Mesenteric fat pad (tissue), 1 donor: ENCODE measurements around the gene TCP11L1. TPM values are rescaled to one million over a fixed set of nuclear protein-coding genes. Genes with fewer than 3 reads are reported as not detected.
"Not testable (repeated sequence)": the region's sequence is repeated elsewhere in the genome, so short reads cannot be mapped to it uniquely, and the experiment has no call there.

Experiments used
- DNase-seq: peaks from one replicate; pipeline ENCODE4 v3.0.0-alpha.2; 2020; ENCODE audit warnings: low spot score
- total RNA-seq: library from RNA; stranded (reverse); fragmentation: NEBNext Ultra II Directional; extraction: Animal tissue kit (Norgen Biotek cat#: 25700); gene quantifications from one replicate; pipeline ENCODE4 v1.2.1, GENCODE V29; 2021
- donor health status: DM: yes; HTN: yes; CAD: no.

TCP11L1 gene
- total RNA-seq, 1 donor from 2014 or later: 21.2 TPM

DNA sequence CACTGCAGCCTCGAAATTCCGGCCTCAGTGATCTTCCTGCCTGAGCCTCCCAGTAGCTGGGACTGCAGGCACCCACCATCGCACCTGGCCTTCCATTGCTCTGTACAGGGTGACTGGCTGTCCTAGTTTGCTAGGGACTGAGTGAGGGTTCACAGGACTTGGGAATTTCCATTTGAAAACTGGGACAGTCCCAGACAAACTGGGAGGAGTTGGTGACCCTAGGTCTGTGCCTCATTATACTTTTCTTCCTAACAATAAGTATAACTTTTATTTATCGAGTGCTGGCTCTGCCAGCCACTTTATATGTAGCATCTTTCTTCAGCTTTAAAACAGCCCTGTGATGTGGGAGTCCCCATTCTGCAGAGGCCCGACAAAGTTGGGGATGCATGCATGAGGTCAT, 25.5 kb downstream of the TCP11L1 start:
- no peak for DNase-seq

DNA sequence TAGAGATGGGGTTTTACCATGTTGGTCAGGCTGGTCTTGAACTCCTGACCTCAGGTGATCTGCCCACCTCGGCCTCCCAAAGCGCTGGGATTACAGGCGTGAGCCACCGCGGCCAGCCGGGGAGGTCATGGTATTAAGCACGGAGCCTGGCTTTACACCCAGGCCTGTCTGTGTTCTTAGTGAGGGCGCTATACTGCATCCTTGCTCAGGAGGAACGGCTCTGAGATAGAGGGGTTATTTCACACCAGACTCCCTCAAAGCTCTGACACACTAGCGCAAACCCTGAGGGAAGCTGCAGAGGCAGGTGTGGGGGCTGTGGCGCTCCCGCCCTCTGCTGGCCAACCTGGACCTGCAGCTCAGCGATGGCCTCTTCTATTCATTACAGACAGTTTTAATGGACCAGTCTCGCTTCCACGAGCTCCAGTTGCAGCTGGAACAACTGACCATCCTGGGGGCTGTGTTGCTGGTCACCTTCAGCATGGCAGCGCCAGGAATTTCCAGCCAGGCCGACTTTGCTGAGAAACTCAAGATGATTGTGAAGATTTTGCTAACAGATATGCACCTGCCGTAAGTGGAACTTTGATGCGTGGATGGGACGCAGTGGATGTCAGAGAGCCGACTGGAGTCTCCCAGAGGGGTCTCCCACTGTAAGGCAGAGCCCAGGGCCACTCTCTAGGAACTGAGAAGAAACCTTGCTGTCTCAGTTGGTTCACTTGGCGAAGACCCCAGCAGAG, 26.2 kb downstream of the TCP11L1 start:
- no peak for DNase-seq

DNA sequence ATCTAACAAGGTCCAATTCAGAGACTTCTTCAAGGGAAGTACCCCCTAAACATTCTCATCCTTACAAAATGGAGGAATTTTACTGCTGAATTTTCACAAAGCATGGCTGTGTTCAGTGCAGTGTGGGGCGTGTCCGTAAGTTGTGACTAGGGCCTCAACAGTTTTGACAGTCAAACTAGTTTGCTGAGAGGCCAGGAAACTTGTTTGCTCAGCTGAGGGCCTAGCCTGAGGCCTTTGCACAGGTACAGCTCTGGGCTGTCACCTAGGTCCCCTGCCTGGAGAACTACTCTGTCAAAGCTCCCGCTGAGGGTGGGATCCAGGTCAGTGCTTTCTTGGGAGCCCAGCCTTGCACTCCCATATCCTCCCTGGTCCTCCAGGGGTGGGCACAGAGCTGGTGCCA, 27.9 kb downstream of the TCP11L1 start:
- DNase-seq: no peak

DNA sequence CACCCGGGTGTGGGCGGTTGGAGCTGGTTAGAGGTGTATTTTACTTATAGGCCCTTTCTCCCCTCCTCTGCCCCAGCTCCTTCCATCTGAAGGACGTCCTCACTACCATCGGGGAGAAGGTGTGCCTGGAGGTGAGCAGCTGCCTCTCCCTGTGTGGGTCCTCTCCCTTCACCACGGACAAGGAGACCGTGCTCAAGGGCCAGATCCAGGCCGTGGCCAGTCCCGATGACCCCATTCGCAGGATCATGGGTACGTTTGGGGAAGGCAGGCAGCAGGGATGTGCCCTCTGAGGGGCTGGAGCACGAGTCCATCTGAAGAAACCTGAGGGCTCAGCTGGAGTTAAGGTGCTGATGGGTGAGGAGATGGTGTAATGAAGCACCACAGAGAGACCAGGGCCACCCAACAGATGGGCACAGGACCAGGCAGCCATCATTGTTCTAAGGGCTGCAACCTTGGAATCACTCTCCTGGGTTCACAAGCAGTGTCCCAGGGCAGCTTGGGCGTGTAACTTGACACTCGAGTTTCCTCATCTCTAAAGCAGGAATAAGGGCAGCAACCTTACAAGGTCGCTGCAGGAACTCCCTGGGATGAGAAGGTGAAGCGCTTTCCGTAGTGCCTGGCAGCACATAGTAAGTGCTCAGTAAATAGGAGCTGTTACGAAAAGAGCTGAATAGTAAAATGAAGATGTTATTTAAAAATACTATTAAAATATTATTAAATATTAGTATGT, 29.4 kb downstream of the TCP11L1 start:
- no peak for DNase-seq

DNA sequence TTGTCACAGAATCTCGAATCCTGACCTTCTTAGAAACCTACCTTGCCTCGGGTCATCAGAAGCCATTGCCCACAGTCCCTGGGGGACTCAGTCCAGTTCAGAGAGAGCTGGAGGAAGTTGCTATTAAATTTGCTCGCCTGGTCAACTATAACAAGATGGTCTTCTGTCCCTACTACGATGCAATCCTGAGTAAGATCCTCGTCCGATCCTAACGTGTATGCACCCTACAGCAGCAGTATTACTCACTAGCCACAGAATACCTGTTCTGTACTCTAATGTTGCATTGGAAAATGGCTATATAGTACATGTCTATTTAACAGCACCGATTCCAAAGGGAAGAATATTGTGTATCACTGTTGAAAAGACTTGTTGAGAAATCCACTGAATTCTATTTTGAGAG, 33.1 kb downstream of the TCP11L1 start:
- no peak for DNase-seq

DNA sequence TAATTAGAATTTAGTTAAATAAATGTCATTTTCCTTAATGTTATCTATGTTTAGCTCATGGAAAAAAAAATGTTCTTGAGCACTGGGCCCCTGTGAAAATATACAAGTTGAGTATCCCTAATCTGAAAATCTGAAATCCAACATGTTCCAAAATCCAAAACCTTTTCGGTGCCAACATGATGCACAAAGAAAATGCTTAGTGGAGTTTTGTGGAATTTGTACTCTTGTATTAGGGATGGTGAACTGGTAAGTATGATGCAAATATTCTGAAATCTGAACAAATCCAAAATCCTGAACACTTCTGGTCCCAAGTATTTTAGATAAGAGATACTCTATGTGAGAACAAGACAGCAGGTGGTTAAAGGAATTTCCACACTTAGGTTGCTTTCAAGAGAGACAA, 44.5 kb downstream of the TCP11L1 start:
- no peak for DNase-seq

DNA sequence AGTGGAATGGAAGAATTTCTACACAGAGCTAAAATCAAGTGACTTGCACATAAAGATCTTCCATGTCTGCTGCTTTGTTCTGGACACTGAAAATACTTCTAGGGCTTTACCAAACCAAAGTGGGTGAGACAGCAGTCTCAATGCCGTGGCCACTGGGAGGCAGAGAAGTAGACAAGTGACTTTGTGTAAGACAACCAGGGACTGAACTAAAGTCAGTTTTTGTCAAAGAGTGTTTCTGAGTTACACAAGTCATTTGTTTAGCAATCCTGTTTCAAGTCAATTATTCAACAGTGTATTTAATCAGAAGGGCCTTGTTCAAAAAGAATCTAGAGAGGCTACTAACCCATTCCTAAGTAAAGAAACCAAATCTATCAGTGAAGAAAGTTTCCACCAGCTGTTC, 46.6 kb downstream of the TCP11L1 start:
- no peak for DNase-seq

DNA sequence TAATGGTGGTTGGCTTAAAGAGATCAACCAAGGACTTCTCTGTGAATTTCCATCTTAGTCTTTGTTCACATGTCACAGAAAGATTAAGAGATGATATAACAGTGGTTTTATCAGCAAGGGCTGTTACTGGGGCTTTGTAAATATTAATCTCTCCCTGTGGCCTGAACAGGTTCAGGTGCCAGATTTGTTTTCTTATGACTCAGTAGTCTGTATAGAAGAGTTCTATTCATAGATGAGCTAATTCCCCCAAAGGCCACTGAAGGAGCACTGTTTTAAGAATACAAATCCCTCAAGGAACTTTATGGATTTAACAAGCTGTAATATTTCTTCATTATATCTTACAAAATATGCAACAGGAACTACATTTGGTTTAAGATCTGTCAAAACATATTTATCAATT, 50.4 kb downstream of the TCP11L1 start:
- no peak for DNase-seq

DNA sequence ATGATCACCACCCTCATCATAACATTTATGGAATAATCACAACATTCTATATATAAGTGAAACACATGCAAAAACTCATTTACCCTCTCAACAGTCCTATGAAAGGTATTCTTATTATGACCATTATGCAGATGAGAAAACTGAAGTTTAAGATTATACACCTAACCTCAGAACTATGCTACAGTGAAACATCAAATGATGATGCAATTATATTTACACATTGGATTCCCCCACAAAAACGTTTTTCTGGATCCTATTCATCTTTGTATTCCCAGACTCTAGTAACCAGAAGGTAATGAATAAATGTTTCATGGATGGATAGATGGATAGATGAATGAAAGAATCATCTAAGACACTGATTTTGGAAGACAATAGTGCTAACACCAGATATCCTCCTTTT, 54.8 kb downstream of the TCP11L1 start:
- DNase-seq: no peak

DNA sequence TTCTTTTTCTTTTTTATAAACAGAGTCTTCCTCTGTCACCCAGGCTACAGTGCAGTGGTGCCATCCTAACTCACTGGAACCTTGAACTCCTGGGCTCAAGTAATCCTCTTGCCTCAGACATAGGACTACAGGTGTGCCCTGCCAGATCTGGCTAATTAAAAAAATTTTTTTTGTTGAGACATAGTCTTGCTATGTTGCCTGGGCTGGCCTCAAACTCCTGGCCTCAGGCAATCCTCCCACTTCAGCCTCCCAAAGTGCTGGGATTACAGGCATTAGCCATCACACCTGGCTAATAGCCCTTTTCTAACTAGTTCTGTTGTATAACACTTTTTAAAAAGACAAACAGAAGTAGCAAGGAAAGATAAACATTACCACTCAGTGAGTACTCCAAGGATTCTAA, 64.5 kb downstream of the TCP11L1 start:
- no peak for DNase-seq

DNA sequence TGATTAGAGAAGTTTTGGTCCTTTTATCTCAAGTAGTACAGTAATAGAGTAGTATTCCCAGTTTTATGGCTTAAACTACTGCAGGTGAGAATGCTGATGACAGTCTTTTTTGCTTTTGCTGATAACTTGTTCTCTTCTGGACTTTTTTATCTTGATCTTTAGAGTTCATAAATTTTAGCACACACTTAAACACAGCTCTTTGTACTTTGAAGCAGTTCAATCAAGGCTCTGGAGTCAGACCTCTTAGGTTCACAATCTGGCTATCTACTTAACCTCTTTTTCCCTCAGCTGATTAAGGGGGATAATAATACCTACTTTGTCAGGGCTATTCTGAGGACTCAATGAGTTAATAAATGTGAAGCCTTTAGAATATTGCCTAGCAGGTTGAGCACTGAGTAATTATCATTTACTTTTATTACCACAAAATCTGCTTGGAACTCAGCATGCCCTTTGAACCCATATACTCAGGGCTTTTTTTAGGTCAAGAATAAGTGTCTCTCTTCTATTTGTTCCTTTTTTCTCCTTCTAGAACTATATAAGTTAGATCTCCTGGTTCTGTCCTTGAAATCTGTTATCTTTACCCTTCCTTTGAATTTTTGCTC, 70.0 kb downstream of the TCP11L1 start:
- no peak for DNase-seq

DNA sequence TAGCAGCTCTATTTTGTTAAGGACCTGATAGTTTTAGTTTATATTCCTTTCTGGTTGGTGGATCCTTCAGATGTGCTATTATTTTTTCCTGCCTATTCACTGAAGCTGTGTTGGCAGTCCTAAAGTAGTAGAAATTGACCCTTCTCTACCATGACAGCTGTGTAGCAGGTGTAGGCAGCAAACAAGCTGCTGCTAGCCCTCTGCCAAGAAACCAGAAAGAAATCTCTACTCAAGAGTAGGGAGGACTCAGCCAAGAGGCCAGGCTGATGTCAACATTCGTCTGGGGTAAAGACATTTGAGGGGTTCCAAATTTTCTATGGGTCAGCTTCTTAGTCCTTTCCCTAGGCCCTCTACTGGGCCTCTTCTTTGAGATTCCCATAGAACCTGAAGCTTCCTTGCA, 70.7 kb downstream of the TCP11L1 start:
- DNase-seq: no peak

DNA sequence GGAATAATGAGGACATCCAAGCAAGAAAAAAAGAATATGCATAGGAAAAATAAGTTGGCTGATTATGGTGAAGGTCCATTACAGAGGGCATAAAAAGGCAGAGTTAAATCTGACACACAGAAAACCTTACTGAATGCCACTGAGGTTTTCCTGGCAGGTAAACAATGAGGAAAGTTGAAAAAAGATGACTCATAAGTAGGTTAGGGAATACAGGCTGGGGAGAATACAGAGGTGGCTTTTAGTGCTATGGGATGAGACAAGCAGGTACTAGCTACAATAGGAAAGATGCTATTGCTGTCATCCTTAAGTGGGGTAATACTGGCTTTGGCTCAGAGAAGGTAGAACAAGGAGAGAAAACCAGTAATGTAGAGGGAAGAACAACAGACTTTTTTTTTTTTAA, 77.2 kb downstream of the TCP11L1 start:
- DNase-seq: no peak

DNA sequence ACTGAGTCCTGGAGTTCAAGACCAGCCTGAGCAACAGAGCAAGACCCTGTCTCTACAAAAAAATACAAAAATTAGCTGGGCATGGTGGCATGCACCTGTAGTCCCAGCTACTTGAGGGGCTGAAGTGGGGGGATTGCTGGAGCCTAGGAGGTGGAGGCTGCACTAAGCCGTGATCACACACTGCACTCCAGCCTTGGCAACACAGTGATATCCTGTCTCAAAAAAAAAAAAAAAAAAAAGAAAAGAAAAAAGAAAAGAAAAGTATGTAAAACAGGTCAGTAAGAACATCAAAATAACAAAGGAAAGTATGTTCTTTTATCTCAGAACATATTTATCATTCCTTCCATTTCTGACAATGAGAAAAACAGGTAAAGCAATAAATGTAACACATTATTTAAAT, 83.3 kb downstream of the TCP11L1 start:
- DNase-seq: not testable (repeated sequence)

Other genes starting within 250 kb of the TCP11L1 start
- gene CCDC73, start 244.9 kb upstream of the TCP11L1 start, total RNA-seq: not detected
- 0.84 TPM for gene PRRG4, start 209.6 kb upstream of the TCP11L1 start, total RNA-seq
- gene QSER1, start 146.8 kb upstream of the TCP11L1 start, total RNA-seq: 20.7 TPM
- gene DEPDC7, start 23.7 kb upstream of the TCP11L1 start, total RNA-seq: 0.74 TPM
- 20.0 TPM for gene CSTF3, start 121.9 kb downstream of the TCP11L1 start, total RNA-seq
- gene HIPK3, start 217.8 kb downstream of the TCP11L1 start, total RNA-seq: 219 TPM